CD14-positive monocyte (primary cell): ENCODE data around the gene ABI1. TPM values are rescaled to one million over a fixed set of nuclear protein-coding genes. Genes with fewer than 3 reads are reported as not detected.
A peak's percentile ranks its signal among the peaks of the same experiment; 100 is the strongest.

Experiments used
- DNase-seq, 3 donors: peaks; one replicate each; pipeline ENCODE4 v3.0.0-alpha.2; 2011 to 2022
- H2AFZ ChIP-seq: 2 replicates; pipeline ENCODE4 v1.6.0; 2012; ENCODE audit warnings: mild to moderate bottlenecking, low read depth, low read length, inconsistent platforms; ENCODE audit not compliant: insufficient read depth, poor library complexity, severe bottlenecking
- H3K27ac ChIP-seq, 2 donors: 1 replicate in 1 of 2; 2 replicates in 1 of 2; pipeline ENCODE4 v1.5.1; 2012 to 2013; ENCODE audit warnings: low read length in 2 of 2, control low read depth in 1 of 2, inconsistent platforms in 1 of 2, low read depth in 1 of 2, mild to moderate bottlenecking in 1 of 2
- H3K27me3 ChIP-seq, 2 donors: one replicate each; pipeline versions ENCODE4 v1.6.0 to v1.6.1; 2011 to 2013; ENCODE audit warnings: low read length in 2 of 2; ENCODE audit not compliant: control insufficient read depth in 2 of 2, insufficient read depth in 2 of 2
- H3K36me3 ChIP-seq, 2 donors: replicated peaks in 1 of 2; 1 replicate in 1 of 2; 2 replicates in 1 of 2; pipeline versions ENCODE4 v1.5.1 to v1.6.1; 2012 to 2013; ENCODE audit warnings: low read length in 2 of 2, control low read depth in 1 of 2, inconsistent platforms in 1 of 2, mild to moderate bottlenecking in 1 of 2; ENCODE audit not compliant: insufficient read depth in 2 of 2, control insufficient read depth in 1 of 2
- H3K4me1 ChIP-seq, 2 donors: 1 replicate in 1 of 2; 2 replicates in 1 of 2; pipeline versions ENCODE4 v1.5.1 to v1.6.1; 2012 to 2013; ENCODE audit warnings: low read length in 2 of 2, control low read depth in 1 of 2, inconsistent platforms in 1 of 2, mild to moderate bottlenecking in 1 of 2, moderate library complexity in 1 of 2; ENCODE audit not compliant: insufficient read depth in 2 of 2, control insufficient read depth in 1 of 2
- H3K4me2 ChIP-seq: replicated peaks from 2 replicates; pipeline ENCODE3; 2012; ENCODE audit warnings: low read length, moderate library complexity, mild to moderate bottlenecking; ENCODE audit not compliant: poor library complexity, severe bottlenecking; ENCODE audit errors: extremely low read depth
- H3K4me3 ChIP-seq, 3 experiments: fragments of 200-600 bp in 1 of 3; sonication (generic) in 1 of 3; replicated peaks in 1 of 3; 1 replicate in 2 of 3; 2 replicates in 1 of 3; pipeline ENCODE4 v1.5.1; 2011 to 2013; ENCODE audit warnings: low read length in 3 of 3, mild to moderate bottlenecking in 3 of 3, control low read depth in 2 of 3, low read depth in 2 of 3, inconsistent platforms in 1 of 3, moderate library complexity in 1 of 3
- H3K79me2 ChIP-seq: 2 replicates; pipeline ENCODE4 v1.6.0; 2012; ENCODE audit warnings: mild to moderate bottlenecking, control low read depth, inconsistent platforms, low read length, moderate library complexity; ENCODE audit not compliant: insufficient read depth
- H3K9ac ChIP-seq: 2 replicates; pipeline ENCODE4 v1.6.0; 2017; ENCODE audit warnings: low read length, mild to moderate bottlenecking; ENCODE audit not compliant: insufficient read depth, poor library complexity, severe bottlenecking
- H3K9me3 ChIP-seq, 2 donors: replicated peaks in 1 of 2; 1 replicate in 1 of 2; 2 replicates in 1 of 2; pipeline versions ENCODE4 v1.5.1 to v1.6.1; 2012 to 2013; ENCODE audit warnings: low read length in 2 of 2, control low read depth in 1 of 2; ENCODE audit not compliant: control insufficient read depth in 1 of 2, insufficient read depth in 1 of 2
- H4K20me1 ChIP-seq: 2 replicates; pipeline ENCODE4 v1.6.0; 2012; ENCODE audit warnings: mild to moderate bottlenecking, low read length, control low read depth, moderate library complexity; ENCODE audit not compliant: insufficient read depth
- H3K27ac Mint-ChIP-seq, 7 donors: one replicate each; pipeline ENCODE4 v1.8.0; 2020; ENCODE audit warnings: mild to moderate bottlenecking in 7 of 7, mixed read lengths in 7 of 7, moderate library complexity in 6 of 7, inconsistent platforms in 2 of 7
- H3K27me3 Mint-ChIP-seq, 3 donors: one replicate each; pipeline ENCODE4 v1.8.0; 2021 to 2022; ENCODE audit warnings: low read depth in 3 of 3, mild to moderate bottlenecking in 3 of 3, mixed read lengths in 3 of 3, moderate library complexity in 3 of 3, inconsistent platforms in 1 of 3
- H3K36me3 Mint-ChIP-seq, 2 donors: one replicate each; pipeline ENCODE4 v1.8.0; 2020; ENCODE audit warnings: mixed read lengths in 2 of 2, inconsistent platforms in 1 of 2, mild to moderate bottlenecking in 1 of 2
- H3K4me1 Mint-ChIP-seq: one replicate; pipeline ENCODE4 v1.8.0; 2020; ENCODE audit warnings: mild to moderate bottlenecking, mixed read lengths
- H3K4me3 Mint-ChIP-seq, 2 donors: one replicate each; pipeline ENCODE4 v1.8.0; 2020; ENCODE audit warnings: mild to moderate bottlenecking in 2 of 2, mixed read lengths in 2 of 2, moderate library complexity in 1 of 2
- H3K9me3 Mint-ChIP-seq, 7 donors: one replicate each; pipeline ENCODE4 v1.8.0; 2020 to 2022; ENCODE audit warnings: mixed read lengths in 7 of 7, mild to moderate bottlenecking in 6 of 7, moderate library complexity in 6 of 7, inconsistent platforms in 2 of 7
- WGBS: methylation state at CpG from one replicate; pipeline ENCODE4 v1.1.5; 2013; ENCODE audit warnings: missing lambda C conversion rate; ENCODE audit not compliant: insufficient coverage; 5-methylcytosine and 5-hydroxymethylcytosine counted together
- intact Hi-C, 2 donors: fragments of 100-400 bp; cut with micrococcal nuclease; formaldehyde crosslinking; loops; one replicate each; pipeline versions ENCODE4 v1.15.0 to v1.15.1; 2023
- polyA plus RNA-seq, 3 donors: library from polyadenylated mRNA; depleted of rRNA in 1 of 3; unstranded in 2 of 3; stranded (reverse) in 1 of 3; fragments of 300-500 nt in 2 of 3; fragments of >200 nt in 1 of 3; fragmentation: Illumina TruSeq in 2 of 3; gene quantifications; 1 replicate in 2 of 3; 2 replicates in 1 of 3; pipeline ENCODE4 v1.2.3, GENCODE V29; 2012 to 2021
- TF ChIP-seq, protein P1 (sequence below): fragments of 200-600 bp; IDR thresholded peaks from one replicate; pipeline ENCODE4 v1.8.0; 2022; ENCODE audit warnings: antibody characterized with exemption, mild to moderate bottlenecking

Gene ABI1
- polyA plus RNA-seq, 3 donors = 39.8 to 77.2 (median 61.5) TPM

DNA sequence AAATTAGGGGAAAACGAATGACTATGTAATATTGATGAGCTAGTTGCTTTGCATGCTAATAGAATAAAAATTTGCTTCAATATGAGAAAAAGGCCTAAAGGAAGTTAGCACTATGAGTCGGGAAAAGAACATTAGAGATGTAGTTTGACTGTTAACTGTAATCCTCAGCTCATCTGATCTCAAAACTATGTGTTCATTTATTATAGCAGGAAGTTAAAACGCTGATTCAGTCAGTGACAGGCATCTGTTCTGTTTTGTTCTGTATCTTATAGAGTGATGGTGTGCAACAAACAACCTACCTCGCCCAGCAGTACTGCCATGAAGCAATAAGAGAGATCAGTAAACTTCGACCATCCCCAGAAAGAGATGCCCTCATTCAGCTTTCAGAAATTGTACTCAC is 114.7 kb downstream of the ABI1 start:
- Histone ChIP-seq H3K27ac (peak overlapping the region in 1 of 2 donors; percentile 54), H3K36me3 (peaks cover 78 to 99% of the 10 kb centered on the region in 2 donors), H3K4me2 (no peak overlapping the region)

DNA sequence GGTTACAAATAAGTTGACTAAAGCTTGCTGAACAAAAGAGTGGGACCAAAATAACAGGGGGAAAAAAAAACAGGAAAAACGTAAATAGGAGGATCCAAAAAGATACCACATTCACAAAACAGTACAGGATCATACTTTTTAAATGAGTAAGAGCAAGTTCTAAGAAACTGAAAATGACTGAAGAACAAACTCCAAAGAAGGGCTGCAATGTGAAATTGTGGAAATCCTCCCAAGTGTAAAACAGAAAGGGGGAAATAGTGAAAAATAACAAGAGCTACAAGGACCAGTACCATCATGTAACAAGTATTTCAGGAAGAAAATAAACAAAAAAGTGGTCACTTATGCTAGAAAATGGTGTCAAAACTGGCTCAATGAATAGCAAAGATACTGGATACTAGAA is 116.9 kb downstream of the ABI1 start:
- Mint-ChIP-seq H3K4me3 (no peak overlapping the region), H3K36me3 (peaks cover 65 to 90% of the 10 kb centered on the region in 2 donors)

More for the DNA sequence above, 114.7 kb downstream of the ABI1 start:
- Mint-ChIP-seq H3K4me1 (peaks cover 3% of the 10 kb centered on the region), H3K27ac (peak overlapping the region in 4 of 7 donors; percentile 14 to 50 (median 33)), H3K27me3 (no peaks in the 10 kb centered on the region), H3K4me3 (no peak overlapping the region), H3K9me3 (no peaks in the 10 kb centered on the region), H3K36me3 (peaks cover 54 to 82% of the 10 kb centered on the region in 2 donors)
- no peaks in the 10 kb centered on the region for H3K79me2 ChIP-seq
- intact Hi-C loops = no loop called here
- peaks cover 31% of the 10 kb centered on the region for H4K20me1 ChIP-seq
- DNase-seq = no peak
- TF ChIP-seq, protein P1, sequence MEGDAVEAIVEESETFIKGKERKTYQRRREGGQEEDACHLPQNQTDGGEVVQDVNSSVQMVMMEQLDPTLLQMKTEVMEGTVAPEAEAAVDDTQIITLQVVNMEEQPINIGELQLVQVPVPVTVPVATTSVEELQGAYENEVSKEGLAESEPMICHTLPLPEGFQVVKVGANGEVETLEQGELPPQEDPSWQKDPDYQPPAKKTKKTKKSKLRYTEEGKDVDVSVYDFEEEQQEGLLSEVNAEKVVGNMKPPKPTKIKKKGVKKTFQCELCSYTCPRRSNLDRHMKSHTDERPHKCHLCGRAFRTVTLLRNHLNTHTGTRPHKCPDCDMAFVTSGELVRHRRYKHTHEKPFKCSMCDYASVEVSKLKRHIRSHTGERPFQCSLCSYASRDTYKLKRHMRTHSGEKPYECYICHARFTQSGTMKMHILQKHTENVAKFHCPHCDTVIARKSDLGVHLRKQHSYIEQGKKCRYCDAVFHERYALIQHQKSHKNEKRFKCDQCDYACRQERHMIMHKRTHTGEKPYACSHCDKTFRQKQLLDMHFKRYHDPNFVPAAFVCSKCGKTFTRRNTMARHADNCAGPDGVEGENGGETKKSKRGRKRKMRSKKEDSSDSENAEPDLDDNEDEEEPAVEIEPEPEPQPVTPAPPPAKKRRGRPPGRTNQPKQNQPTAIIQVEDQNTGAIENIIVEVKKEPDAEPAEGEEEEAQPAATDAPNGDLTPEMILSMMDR = no peak
- no peak overlapping the region for H3K9ac ChIP-seq
- no peaks in the 10 kb centered on the region for H3K4me1 ChIP-seq
- no peak overlapping the region for H3K4me3 ChIP-seq
- no CpG with 5 or more reads among the region's 5 CpGs for WGBS
- no peaks in the 10 kb centered on the region for H3K27me3 ChIP-seq
- H3K9me3 ChIP-seq = no peaks in the 10 kb centered on the region
- no peak overlapping the region for H2AFZ ChIP-seq

More for the DNA sequence above, 116.9 kb downstream of the ABI1 start:
- H2AFZ ChIP-seq = no peak overlapping the region
- no peaks in the 10 kb centered on the region for H3K4me1 ChIP-seq
- H3K9me3 ChIP-seq = no peaks in the 10 kb centered on the region
- peak overlapping the region in 1 of 2 donors; percentile 23 for H3K27ac ChIP-seq
- H3K79me2 ChIP-seq = no peaks in the 10 kb centered on the region
- H3K4me2 ChIP-seq = no peak overlapping the region
- no peak overlapping the region for H3K9ac ChIP-seq
- Mint-ChIP-seq H3K27me3 (no peaks in the 10 kb centered on the region), H3K4me1 (peaks cover 3% of the 10 kb centered on the region), H3K9me3 (no peaks in the 10 kb centered on the region), H3K27ac (peak overlapping the region in 3 of 7 donors; percentile 24 to 75 (median 55))
- WGBS = no CpG with 5 or more reads among the region's 1 CpG
- no peak overlapping the region for H3K4me3 ChIP-seq
- TF ChIP-seq, protein P1 = no peak
- intact Hi-C loops = no loop called here
- DNase-seq = no peak
- no peaks in the 10 kb centered on the region for H3K27me3 ChIP-seq
- peaks cover 28% of the 10 kb centered on the region for H4K20me1 ChIP-seq
- H3K36me3 ChIP-seq = peaks cover 68 to 99% of the 10 kb centered on the region in 2 donors
